ENCODE data around the gene PIR. TPM values are rescaled to one million over a fixed set of nuclear protein-coding genes. Genes with fewer than 3 reads are reported as not detected.
A peak's percentile ranks its signal among the peaks of the same experiment; 100 is the strongest.

PIR gene
- total and polyA plus RNA-seq, 9 of the 15 experiments (the other 6 are each of a cell fraction or from before 2014, with no cell fraction given) = 7.5 to 29.8 (median 11.5) TPM

- in situ Hi-C loops (cut with MboI) = no loop called here
- POLR2A ChIA-PET = no interaction called here
Measured at GRCh38 chrX:15434205-15434604, 58.9 kb downstream of the PIR start.

GRCh38 chrX:15430584-15430983 lies 62.5 kb downstream of the PIR start:
- WGBS (ENCODE audit: insufficient coverage, low coverage, missing lambda C conversion rate) = 17% methylated on average over 1 of the region's 1 CpG
- H3K27ac ChIP-seq (ENCODE audit: extremely low read depth, low read depth, low read length) = no peak overlapping the region
- no peaks in the 10 kb centered on the region; a peak in 1 of 5 replicates for H3K4me1 ChIP-seq (replicated peaks in 1 of 2; ENCODE audit: control insufficient read depth in 2 of 2, insufficient read depth in 2 of 2, low read length in 2 of 2)
- FAIRE-seq (no peak), ATAC-seq (no peak), DNase-seq (ENCODE audit: extremely low read depth in 1 of 4, low spot score in 3 of 4) (no peak)
- in situ Hi-C loops (cut with MboI) = no loop called here
- H2AFZ ChIP-seq (ENCODE audit: low read depth, low read length) = no peak overlapping the region
- POLR2A ChIA-PET = no interaction called here
- no peak overlapping the region for H3K4me3 ChIP-seq
- intact Hi-C loops (cut with micrococcal nuclease) = no loop called here
- H3K79me2 ChIP-seq (ENCODE audit: control insufficient read depth, insufficient read depth, low read length) = no peaks in the 10 kb centered on the region
- no peaks in the 10 kb centered on the region for H3K27me3 ChIP-seq (ENCODE audit: control insufficient read depth in 2 of 2, insufficient read depth in 2 of 2, low read length in 2 of 2)
- no peaks in the 10 kb centered on the region for H3K9me3 ChIP-seq (replicated peaks; ENCODE audit: control insufficient read depth, insufficient read depth, low read depth, low read length)
- H4K20me1 ChIP-seq (replicated peaks; ENCODE audit: control insufficient read depth, insufficient read depth, low read length) = no peaks in the 10 kb centered on the region
- CTCF ChIA-PET (ENCODE audit: low intra/inter-chr PET ratio) = no interaction called here
- H3K9ac ChIP-seq (ENCODE audit: insufficient read depth in 1 of 2, low read depth in 2 of 2, low read length in 2 of 2) = no peak overlapping the region
- no peaks in the 10 kb centered on the region for H3K9me1 ChIP-seq (ENCODE audit: control insufficient read depth, insufficient read depth, low read length)
- no peaks in the 10 kb centered on the region for H3K36me3 ChIP-seq (ENCODE audit: control insufficient read depth, insufficient read depth, low read length)
- no TSS peak for BruUV-seq (replicated peaks)
- H3K4me2 ChIP-seq (ENCODE audit: insufficient read depth, low read length) = no peak overlapping the region
- no peak for TF ChIP-seq NR2F6 (CRISPR knock-in tag; IDR thresholded peaks at IDR 0.05)
- TF ChIP-seq ZNF398 (CRISPR knock-in tag; IDR thresholded peaks at IDR 0.05) = no peak
- no peak for TF ChIP-seq AFF1 (IDR thresholded peaks at IDR 0.05; ENCODE audit: low read depth in 1 of 2, partially characterized antibody in 2 of 2)

More at GRCh38 chrX:15434205-15434604, 58.9 kb downstream of the PIR start:
- no peak overlapping the region for H3K4me2 ChIP-seq (ENCODE audit: insufficient read depth, low read length)
- DNase-seq (ENCODE audit: extremely low read depth in 1 of 4, low spot score in 3 of 4) (no peak), ATAC-seq (0 out of 3 replicates have a peak, but pooled peaks have one; percentile 31), FAIRE-seq (no peak)
- CTCF ChIA-PET (ENCODE audit: low intra/inter-chr PET ratio) = no interaction called here
- no CpG with 5 or more reads among the region's 2 CpGs for WGBS (ENCODE audit: insufficient coverage, low coverage, missing lambda C conversion rate)
- H3K9me3 ChIP-seq (replicated peaks; ENCODE audit: control insufficient read depth, insufficient read depth, low read depth, low read length) = no peaks in the 10 kb centered on the region
- H3K36me3 ChIP-seq (ENCODE audit: control insufficient read depth, insufficient read depth, low read length) = no peaks in the 10 kb centered on the region
- intact Hi-C loops (cut with micrococcal nuclease) = no loop called here
- no peaks in the 10 kb centered on the region for H3K27me3 ChIP-seq (ENCODE audit: control insufficient read depth in 2 of 2, insufficient read depth in 2 of 2, low read length in 2 of 2)
- H4K20me1 ChIP-seq (replicated peaks; ENCODE audit: control insufficient read depth, insufficient read depth, low read length) = no peaks in the 10 kb centered on the region
- no peak overlapping the region for H3K4me3 ChIP-seq
- no peak overlapping the region for H3K9ac ChIP-seq (ENCODE audit: insufficient read depth in 1 of 2, low read depth in 2 of 2, low read length in 2 of 2)
- no peak overlapping the region for H2AFZ ChIP-seq (ENCODE audit: low read depth, low read length)
- no peaks in the 10 kb centered on the region for H3K9me1 ChIP-seq (ENCODE audit: control insufficient read depth, insufficient read depth, low read length)
- H3K79me2 ChIP-seq (ENCODE audit: control insufficient read depth, insufficient read depth, low read length) = no peaks in the 10 kb centered on the region
- TF ChIP-seq ZEB2 (IDR thresholded peaks at IDR 0.05) = no peak
- TF ChIP-seq ZNF512 (tag; IDR thresholded peaks at IDR 0.05) = peak; percentile 61
- no peaks in the 10 kb centered on the region; a peak in 1 of 5 replicates for H3K4me1 ChIP-seq (replicated peaks in 1 of 2; ENCODE audit: control insufficient read depth in 2 of 2, insufficient read depth in 2 of 2, low read length in 2 of 2)
- no peak overlapping the region for H3K27ac ChIP-seq (ENCODE audit: extremely low read depth, low read depth, low read length)
- no TSS peak for BruUV-seq (replicated peaks)
